Activated T-helper 17 cell treated with anti-CD3 and anti-CD28 coated beads, Interleukin-2, amount 50 U/mL, for 72 hours (primary cell): ENCODE results near the gene CD274. TPM values are rescaled to one million over a fixed set of nuclear protein-coding genes. Genes with fewer than 3 reads are reported as not detected.

Source experiments
- ATAC-seq: fragments of 150-1000 bp; cut with Tn5 transposase; replicated peaks from 2 replicates; pipeline ENCODE4 v1.10.0; 2021; ENCODE audit warnings: mild to moderate bottlenecking, moderate library complexity
- H3K27ac Mint-ChIP-seq: one replicate; pipeline ENCODE4 v1.8.0; 2022; ENCODE audit warnings: mixed read lengths
- H3K27me3 Mint-ChIP-seq: one replicate; pipeline ENCODE4 v1.8.0; 2022; ENCODE audit warnings: mixed read lengths
- H3K36me3 Mint-ChIP-seq: one replicate; pipeline ENCODE4 v1.8.0; 2022; ENCODE audit warnings: low read depth, mild to moderate bottlenecking, mixed read lengths
- H3K4me1 Mint-ChIP-seq: one replicate; pipeline ENCODE4 v1.8.0; 2022; ENCODE audit warnings: mixed read lengths
- H3K4me3 Mint-ChIP-seq: one replicate; pipeline ENCODE4 v1.8.0; 2022; ENCODE audit warnings: mild to moderate bottlenecking, mixed read lengths
- H3K9me3 Mint-ChIP-seq: one replicate; pipeline ENCODE4 v1.8.0; 2022; ENCODE audit warnings: mixed read lengths
- total RNA-seq, 2 donors: library from RNA; stranded (reverse); gene quantifications; one replicate each; pipeline ENCODE4 v1.2.3, GENCODE V29; 2022

The CD274 gene
- 10 to 100 TPM; 35.2 to 42.2 TPM for total RNA-seq

GRCh38 chr9:5450359-5451091 is at the start of gene CD274:
Gene CD274 (plus strand): TSS chr9:5450542. CDS start chr9:5456114, 5,572 bp downstream.
- Mint-ChIP-seq H3K27ac (peak within 1 kb of the TSS; percentile 93), H3K36me3 (peaks cover 45% of the 10 kb centered on the region), H3K27me3 (no peaks in the 10 kb centered on the region), H3K9me3 (no peaks in the 10 kb centered on the region), H3K4me3 (peak within 1 kb of the TSS; percentile 97), H3K4me1 (peaks cover 38% of the 10 kb centered on the region)
- peak; percentile 71 for ATAC-seq

- Mint-ChIP-seq H3K4me1 (peaks cover 28% of the 10 kb centered on the region), H3K4me3 (peak overlapping the region; percentile 25), H3K27ac (peak overlapping the region; percentile 63), H3K27me3 (no peaks in the 10 kb centered on the region), H3K36me3 (no peaks in the 10 kb centered on the region), H3K9me3 (peaks cover 5% of the 10 kb centered on the region)
- ATAC-seq, result no peak
These were observed 48.1 kb upstream of the CD274 start for GRCh38 chr9:5402217-5402616.

DNA sequence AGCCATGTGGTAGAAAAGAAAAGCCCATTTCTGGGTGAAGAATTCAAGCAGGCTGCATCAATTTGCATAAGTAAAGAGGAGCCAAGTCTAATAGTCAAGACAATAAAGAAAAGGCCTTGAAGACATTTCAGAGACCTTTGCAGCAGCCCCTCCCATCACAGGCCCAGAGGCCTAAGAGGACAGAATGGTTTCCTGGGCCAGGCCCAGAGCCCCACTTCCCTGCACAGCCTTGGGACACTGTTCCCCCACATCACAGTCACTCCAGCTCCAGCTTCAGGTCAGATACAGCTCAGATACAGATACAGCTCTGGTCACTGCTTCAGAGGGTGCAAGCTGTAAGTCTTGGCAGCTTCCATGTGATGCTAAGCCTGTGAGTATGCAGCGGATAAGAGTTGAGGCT is 41.7 kb upstream of the CD274 start:
- H3K4me3 Mint-ChIP-seq, result no peak overlapping the region
- H3K9me3 Mint-ChIP-seq, result peaks cover 16% of the 10 kb centered on the region
- no peak overlapping the region for H3K27ac Mint-ChIP-seq
- no peaks in the 10 kb centered on the region for H3K27me3 Mint-ChIP-seq
- peaks cover 16% of the 10 kb centered on the region for H3K36me3 Mint-ChIP-seq
- ATAC-seq, result no peak
- peaks cover 13% of the 10 kb centered on the region for H3K4me1 Mint-ChIP-seq

- Mint-ChIP-seq H3K27me3 (no peaks in the 10 kb centered on the region), H3K36me3 (peaks cover 49% of the 10 kb centered on the region)
- ATAC-seq, result no peak
These were observed 33.4 kb upstream of the CD274 start for GRCh38 chr9:5416953-5417352.

GRCh38 chr9:5418481-5418880 is 31.9 kb upstream of the CD274 start:
- ATAC-seq, result no peak
- peaks cover 49% of the 10 kb centered on the region for H3K36me3 Mint-ChIP-seq
- H3K9me3 Mint-ChIP-seq, result peaks cover 4% of the 10 kb centered on the region
- H3K27ac Mint-ChIP-seq, result no peak overlapping the region
- H3K4me3 Mint-ChIP-seq, result no peak overlapping the region
- H3K27me3 Mint-ChIP-seq, result no peaks in the 10 kb centered on the region
- peaks cover 10% of the 10 kb centered on the region for H3K4me1 Mint-ChIP-seq

More at GRCh38 chr9:5416953-5417352, 33.4 kb upstream of the CD274 start:
- H3K27ac Mint-ChIP-seq, result no peak overlapping the region
- H3K4me1 Mint-ChIP-seq, result peaks cover 6% of the 10 kb centered on the region
- H3K9me3 Mint-ChIP-seq, result peaks cover 4% of the 10 kb centered on the region
- no peak overlapping the region for H3K4me3 Mint-ChIP-seq

GRCh38 chr9:5419987-5420386 is 30.4 kb upstream of the CD274 start:
- Mint-ChIP-seq H3K4me3 (no peak overlapping the region), H3K9me3 (no peaks in the 10 kb centered on the region), H3K27ac (no peak overlapping the region), H3K4me1 (peaks cover 13% of the 10 kb centered on the region), H3K36me3 (peaks cover 35% of the 10 kb centered on the region), H3K27me3 (no peaks in the 10 kb centered on the region)
- ATAC-seq, result no peak

GRCh38 chr9:5421163-5421562 is 29.2 kb upstream of the CD274 start:
- ATAC-seq, result no peak
- Mint-ChIP-seq H3K36me3 (peaks cover 29% of the 10 kb centered on the region), H3K4me1 (peaks cover 16% of the 10 kb centered on the region), H3K9me3 (no peaks in the 10 kb centered on the region), H3K27me3 (no peaks in the 10 kb centered on the region), H3K27ac (no peak overlapping the region), H3K4me3 (no peak overlapping the region)

DNA sequence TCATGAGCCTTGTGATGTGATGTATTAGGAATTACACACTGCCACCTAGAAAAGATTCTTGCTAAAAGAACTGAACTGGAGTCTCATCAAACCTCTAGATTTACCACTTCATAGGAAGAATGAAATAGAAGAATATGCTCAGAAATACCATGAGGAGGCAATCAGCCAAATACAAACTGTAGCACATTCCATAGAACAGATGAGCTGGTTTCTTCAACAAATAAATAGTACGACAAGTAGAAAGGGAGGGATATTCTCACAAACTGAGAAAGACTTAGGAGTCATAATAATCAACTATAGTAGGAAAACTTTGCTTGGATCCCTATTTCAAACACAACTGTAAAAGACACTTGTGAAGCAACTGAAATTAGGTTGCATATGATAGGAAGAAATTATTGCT is 28.1 kb upstream of the CD274 start:
- Mint-ChIP-seq H3K27me3 (no peaks in the 10 kb centered on the region), H3K4me1 (peaks cover 16% of the 10 kb centered on the region), H3K27ac (no peak overlapping the region), H3K9me3 (no peaks in the 10 kb centered on the region), H3K4me3 (no peak overlapping the region), H3K36me3 (peaks cover 29% of the 10 kb centered on the region)
- no peak for ATAC-seq

- peak overlapping the region; percentile 2 for H3K27ac Mint-ChIP-seq
- H3K27me3 Mint-ChIP-seq, result no peaks in the 10 kb centered on the region
- H3K4me3 Mint-ChIP-seq, result no peak overlapping the region
- H3K9me3 Mint-ChIP-seq, result no peaks in the 10 kb centered on the region
- peak; percentile 59 for ATAC-seq
- H3K4me1 Mint-ChIP-seq, result peaks cover 20% of the 10 kb centered on the region
- peaks cover 6% of the 10 kb centered on the region for H3K36me3 Mint-ChIP-seq
These were observed 25.2 kb upstream of the CD274 start for GRCh38 chr9:5425006-5425628.

- Mint-ChIP-seq H3K27ac (peak overlapping the region; percentile 8), H3K4me1 (peaks cover 14% of the 10 kb centered on the region)
These were observed 23.3 kb upstream of the CD274 start for GRCh38 chr9:5427005-5427404.

GRCh38 chr9:5428172-5428571 is 22.2 kb upstream of the CD274 start:
- Mint-ChIP-seq H3K9me3 (no peaks in the 10 kb centered on the region), H3K27me3 (no peaks in the 10 kb centered on the region), H3K36me3 (peaks cover 32% of the 10 kb centered on the region), H3K27ac (peak overlapping the region; percentile 8), H3K4me3 (no peak overlapping the region), H3K4me1 (peaks cover 10% of the 10 kb centered on the region)
- no peak for ATAC-seq

More at GRCh38 chr9:5427005-5427404, 23.3 kb upstream of the CD274 start:
- Mint-ChIP-seq H3K9me3 (no peaks in the 10 kb centered on the region), H3K36me3 (peaks cover 25% of the 10 kb centered on the region), H3K27me3 (no peaks in the 10 kb centered on the region), H3K4me3 (no peak overlapping the region)
- ATAC-seq, result no peak

DNA sequence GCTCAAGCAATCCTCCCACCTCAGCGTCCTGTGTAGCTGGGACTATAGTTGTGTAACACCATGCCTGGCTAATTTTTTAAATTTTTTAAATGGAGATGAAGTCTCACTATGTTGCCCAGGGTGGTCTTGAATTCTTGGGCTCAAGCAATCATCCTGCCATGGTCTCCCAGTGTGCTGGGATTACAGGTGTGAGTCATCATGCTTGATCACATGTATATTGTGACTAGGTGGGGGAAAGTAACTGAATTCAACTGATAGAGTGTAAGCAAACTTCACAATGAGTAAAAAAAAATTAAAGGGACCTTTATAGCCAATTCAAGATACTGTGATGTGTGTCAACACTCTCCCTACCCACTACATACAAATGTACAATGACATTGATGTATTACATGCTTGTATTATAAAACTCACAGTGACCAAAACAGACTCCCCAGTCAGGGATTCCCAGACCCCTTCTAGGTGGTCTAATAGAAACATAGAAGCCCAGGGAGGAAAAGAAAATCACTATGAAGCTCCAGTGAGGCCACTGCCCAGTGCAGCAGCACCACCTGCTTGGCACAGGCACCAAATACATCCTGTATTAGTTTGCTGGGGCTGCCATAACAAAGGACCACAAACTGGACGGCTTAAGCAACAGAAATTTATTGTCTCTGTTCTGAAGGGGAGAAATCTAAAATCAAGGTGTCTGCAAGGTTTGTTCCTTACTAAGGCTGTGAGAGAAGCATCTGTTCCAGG is 21.4 kb upstream of the CD274 start:
- Mint-ChIP-seq H3K36me3 (peaks cover 36% of the 10 kb centered on the region), H3K9me3 (no peaks in the 10 kb centered on the region), H3K27me3 (no peaks in the 10 kb centered on the region), H3K27ac (peak overlapping the region; percentile 47), H3K4me3 (no peak overlapping the region), H3K4me1 (peaks cover 10% of the 10 kb centered on the region)
- ATAC-seq, result peak; percentile 43

GRCh38 chr9:5429873-5430564 is 20.3 kb upstream of the CD274 start:
- Mint-ChIP-seq H3K4me3 (no peak overlapping the region), H3K27ac (no peak overlapping the region), H3K9me3 (no peaks in the 10 kb centered on the region), H3K4me1 (peaks cover 7% of the 10 kb centered on the region), H3K36me3 (peaks cover 40% of the 10 kb centered on the region), H3K27me3 (no peaks in the 10 kb centered on the region)
- no peak for ATAC-seq

DNA sequence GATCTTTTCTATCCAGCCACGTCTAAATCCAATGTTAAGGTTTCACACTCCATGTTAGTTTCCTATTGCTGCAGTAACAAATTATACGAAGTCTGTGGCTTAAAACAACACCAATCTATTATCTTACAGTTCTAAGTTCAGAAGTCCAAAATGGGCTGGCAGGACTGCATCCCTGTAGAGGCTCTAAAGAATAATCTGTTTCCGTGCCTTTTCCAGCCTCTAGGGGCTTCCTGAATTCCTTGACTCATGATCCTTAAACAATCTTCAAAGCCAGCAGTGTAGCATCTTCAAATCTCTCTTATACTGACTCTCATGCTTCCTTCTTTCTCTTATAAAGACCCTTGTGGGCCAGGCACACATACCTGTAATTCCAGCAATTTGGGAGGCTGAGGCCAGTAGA is 19.4 kb upstream of the CD274 start:
- peaks cover 49% of the 10 kb centered on the region for H3K36me3 Mint-ChIP-seq
- no peaks in the 10 kb centered on the region for H3K27me3 Mint-ChIP-seq
- no peak overlapping the region for H3K4me3 Mint-ChIP-seq
- H3K27ac Mint-ChIP-seq, result peak overlapping the region; percentile 61
- H3K4me1 Mint-ChIP-seq, result peaks cover 11% of the 10 kb centered on the region
- ATAC-seq, result no peak
- no peaks in the 10 kb centered on the region for H3K9me3 Mint-ChIP-seq
